ENCODE results near the gene SAP30L. TPM values are rescaled to one million over a fixed set of nuclear protein-coding genes. Genes with fewer than 3 reads are reported as not detected.

The SAP30L gene
- total RNA-seq, 2 donors from 2014 or later = 42.5 to 45.3 TPM

DNA sequence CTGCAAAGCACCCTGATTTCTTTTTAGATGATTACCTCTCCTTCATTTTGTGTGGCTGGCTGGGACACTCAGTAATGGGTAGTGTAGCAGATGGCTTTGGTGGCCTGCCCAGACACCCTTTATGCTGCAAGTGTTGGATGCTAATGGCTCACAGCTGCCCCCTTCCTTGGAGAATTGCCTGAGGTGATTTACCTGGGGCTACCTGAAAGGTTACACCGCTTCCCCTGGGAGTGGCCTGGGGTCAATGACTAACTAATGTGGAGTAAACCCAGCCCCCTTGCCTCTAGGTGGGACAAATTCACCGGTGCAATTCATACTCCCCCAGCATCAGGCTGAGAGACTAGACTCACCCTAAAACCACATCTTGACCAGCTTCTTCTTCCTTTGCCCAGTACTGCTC is 55.8 kb downstream of the SAP30L start:
- no peak for ATAC-seq (replicated peaks in 1 of 2)
- no peak for DNase-seq
- Mint-ChIP-seq H3K27ac (no peak overlapping the region), H3K27me3 (ENCODE audit: low read depth) (peaks cover 69% of the 10 kb centered on the region), H3K4me3 (no peak overlapping the region), H3K9me3 (no peaks in the 10 kb centered on the region), H3K36me3 (ENCODE audit: insufficient read depth in 2 of 2) (no peaks in the 10 kb centered on the region), H3K4me1 (ENCODE audit: low read depth) (peaks cover 8% of the 10 kb centered on the region)

DNA sequence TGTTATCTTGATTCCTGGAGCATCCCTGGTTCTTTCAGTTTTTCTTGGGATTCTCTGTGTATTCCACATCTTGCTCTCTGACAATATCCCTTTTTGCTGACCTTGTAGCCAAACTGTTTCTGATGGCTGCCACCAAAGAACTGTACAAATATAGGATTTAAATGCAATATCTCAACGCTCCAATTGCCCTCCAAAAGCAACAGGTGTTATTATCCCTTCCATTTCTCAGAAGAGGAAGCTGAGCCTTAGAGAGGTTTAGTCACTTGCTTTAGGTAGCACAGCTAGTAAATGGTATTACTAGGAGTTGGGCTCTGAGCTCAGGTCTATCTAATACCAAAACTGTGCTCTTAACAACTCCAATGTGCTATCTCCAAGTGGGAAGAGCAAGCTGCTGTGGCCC is 56.4 kb downstream of the SAP30L start:
- DNase-seq (no peak), ATAC-seq (replicated peaks in 1 of 2) (no peak)
- Mint-ChIP-seq H3K9me3 (no peaks in the 10 kb centered on the region), H3K27me3 (ENCODE audit: low read depth) (peaks cover 72% of the 10 kb centered on the region), H3K27ac (no peak overlapping the region), H3K36me3 (ENCODE audit: insufficient read depth in 2 of 2) (no peaks in the 10 kb centered on the region), H3K4me3 (no peak overlapping the region), H3K4me1 (ENCODE audit: low read depth) (peaks cover 8% of the 10 kb centered on the region)

GRCh38 chr5:154503698-154504039 is 57.9 kb downstream of the SAP30L start:
- DNase-seq = no peak
- Mint-ChIP-seq H3K27ac (no peak overlapping the region), H3K27me3 (ENCODE audit: low read depth) (peaks cover 70% of the 10 kb centered on the region), H3K36me3 (ENCODE audit: insufficient read depth in 2 of 2) (no peaks in the 10 kb centered on the region), H3K9me3 (no peaks in the 10 kb centered on the region), H3K4me1 (ENCODE audit: low read depth) (peaks cover 8% of the 10 kb centered on the region), H3K4me3 (no peak overlapping the region)
- peak; percentile 48 to 60 for ATAC-seq (replicated peaks in 1 of 2)

DNA sequence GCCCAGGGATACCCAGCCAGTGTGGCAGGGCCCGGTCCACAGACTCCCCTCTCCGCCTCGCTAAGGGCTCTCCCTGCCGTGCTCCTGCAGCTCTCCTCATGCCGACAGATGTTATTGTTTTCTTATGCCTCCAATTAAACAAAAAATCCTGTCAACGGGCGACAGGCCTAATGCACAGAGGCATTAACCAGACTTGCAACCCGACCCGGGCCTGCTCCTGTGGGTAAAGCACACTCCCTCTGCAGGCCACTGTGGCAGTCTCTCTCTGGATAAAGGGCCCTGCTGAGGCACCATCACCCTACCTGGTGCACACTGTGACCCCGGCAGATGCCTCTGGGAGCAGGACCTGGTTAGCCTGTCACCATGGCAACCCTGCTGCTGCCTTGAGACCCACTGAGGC is 59.8 kb downstream of the SAP30L start:
- H3K36me3 Mint-ChIP-seq (ENCODE audit: insufficient read depth in 2 of 2) = no peaks in the 10 kb centered on the region
- H3K4me1 Mint-ChIP-seq (ENCODE audit: low read depth) = peaks cover 8% of the 10 kb centered on the region
- no peaks in the 10 kb centered on the region for H3K9me3 Mint-ChIP-seq
- ATAC-seq (replicated peaks in 1 of 2) (no peak), DNase-seq (no peak)
- H3K27ac Mint-ChIP-seq = no peak overlapping the region
- H3K27me3 Mint-ChIP-seq (ENCODE audit: low read depth) = peaks cover 75% of the 10 kb centered on the region
- no peak overlapping the region for H3K4me3 Mint-ChIP-seq

- DNase-seq = no peak
- ATAC-seq (replicated peaks in 1 of 2) = no peak
- no peaks in the 10 kb centered on the region for H3K9me3 Mint-ChIP-seq
- H3K27ac Mint-ChIP-seq = no peak overlapping the region
- no peaks in the 10 kb centered on the region for H3K36me3 Mint-ChIP-seq (ENCODE audit: insufficient read depth in 2 of 2)
- no peak overlapping the region for H3K4me3 Mint-ChIP-seq
- peaks cover 76% of the 10 kb centered on the region for H3K27me3 Mint-ChIP-seq (ENCODE audit: low read depth)
- H3K4me1 Mint-ChIP-seq (ENCODE audit: low read depth) = peaks cover 8% of the 10 kb centered on the region
Observed at GRCh38 chr5:154506049-154506715, 60.4 kb downstream of the SAP30L start.

DNA sequence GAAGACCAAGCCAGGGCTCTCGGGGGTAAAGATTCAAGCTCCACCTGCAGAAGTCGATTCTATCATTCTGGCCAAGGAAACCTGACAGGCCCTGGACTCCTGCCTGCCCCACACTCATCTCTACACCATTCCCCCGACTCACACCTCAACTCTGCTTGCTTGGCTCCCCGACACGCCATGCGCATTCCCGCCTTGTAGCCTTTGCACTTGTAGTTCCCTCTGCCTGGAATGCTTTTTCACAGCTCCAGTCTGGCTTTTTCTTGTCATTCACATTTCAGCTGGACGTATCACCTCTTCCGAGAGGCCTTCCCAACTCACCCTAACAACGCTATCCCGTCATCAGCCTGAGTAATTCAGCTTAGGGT is 60.9 kb downstream of the SAP30L start:
- no peaks in the 10 kb centered on the region for H3K36me3 Mint-ChIP-seq (ENCODE audit: insufficient read depth in 2 of 2)

DNA sequence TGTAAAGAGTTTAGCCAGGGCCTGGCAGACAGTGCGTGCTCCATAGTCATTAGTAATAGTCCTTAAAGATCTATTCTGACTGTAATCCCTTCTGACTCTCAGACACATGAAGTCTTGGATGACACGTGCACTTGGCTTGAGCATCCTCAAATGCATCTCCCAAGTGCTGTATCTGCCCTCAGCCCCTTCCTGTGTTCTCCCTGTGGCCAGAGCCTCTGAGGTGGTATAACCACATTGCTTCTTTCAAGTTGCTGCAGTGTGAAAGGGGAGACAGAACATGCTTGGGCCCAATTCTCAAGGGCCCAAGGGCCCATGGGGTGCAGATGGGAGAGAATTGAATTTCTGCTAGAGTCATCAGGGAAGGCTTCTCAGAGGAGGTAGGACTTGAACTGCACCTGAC is 62.3 kb downstream of the SAP30L start:
- Mint-ChIP-seq H3K27ac (no peak overlapping the region), H3K4me3 (no peak overlapping the region), H3K4me1 (ENCODE audit: low read depth) (peaks cover 8% of the 10 kb centered on the region), H3K36me3 (ENCODE audit: insufficient read depth in 2 of 2) (no peaks in the 10 kb centered on the region), H3K9me3 (no peaks in the 10 kb centered on the region), H3K27me3 (ENCODE audit: low read depth) (peaks cover 64% of the 10 kb centered on the region)
- ATAC-seq (replicated peaks in 1 of 2) (no peak), DNase-seq (no peak)

More for the DNA sequence above, 60.9 kb downstream of the SAP30L start:
- Mint-ChIP-seq H3K4me1 (ENCODE audit: low read depth) (peaks cover 8% of the 10 kb centered on the region), H3K9me3 (no peaks in the 10 kb centered on the region), H3K4me3 (no peak overlapping the region), H3K27me3 (ENCODE audit: low read depth) (peaks cover 75% of the 10 kb centered on the region), H3K27ac (no peak overlapping the region)
- ATAC-seq (replicated peaks in 1 of 2) (no peak), DNase-seq (no peak)

DNA sequence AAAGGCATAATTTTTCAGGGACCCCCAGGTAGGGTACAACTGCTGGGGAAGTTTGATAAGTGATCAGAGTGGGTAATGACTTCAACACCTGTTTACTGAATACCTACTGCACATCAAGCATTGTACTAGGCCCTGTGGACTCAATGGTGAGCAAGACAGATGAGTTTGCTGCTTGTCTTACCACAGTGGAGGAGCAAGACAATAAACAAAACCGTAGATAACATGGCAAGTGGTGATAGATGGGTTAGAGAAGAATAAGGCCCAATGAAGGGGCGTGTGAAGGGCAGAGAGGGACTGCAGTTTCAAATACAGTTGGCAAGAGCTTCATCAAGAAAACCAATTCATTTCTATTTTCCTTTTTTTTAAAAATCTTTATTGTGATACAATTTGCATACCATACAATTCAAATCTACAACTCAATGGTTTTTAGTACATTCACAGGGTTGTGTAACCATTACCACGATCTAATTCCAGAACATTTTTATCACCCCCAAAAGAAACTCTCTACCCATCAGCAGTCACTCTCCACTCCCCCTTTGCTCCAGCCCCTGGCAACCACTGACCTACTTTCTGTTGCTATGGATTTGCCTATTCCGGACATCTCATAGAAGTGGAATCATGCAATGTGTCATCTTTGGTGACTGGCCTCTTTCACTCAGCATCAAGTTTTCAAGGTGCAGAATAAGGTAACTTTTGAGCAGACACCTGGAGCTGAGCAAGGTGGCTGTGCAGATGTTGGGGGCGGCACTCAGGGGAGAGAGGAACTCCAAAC is 64.2 kb downstream of the SAP30L start:
- Mint-ChIP-seq H3K9me3 (no peaks in the 10 kb centered on the region), H3K4me3 (no peak overlapping the region), H3K4me1 (ENCODE audit: low read depth) (peaks cover 18% of the 10 kb centered on the region), H3K27ac (no peak overlapping the region), H3K36me3 (ENCODE audit: insufficient read depth in 2 of 2) (no peaks in the 10 kb centered on the region), H3K27me3 (ENCODE audit: low read depth) (peaks cover 73% of the 10 kb centered on the region)
- DNase-seq (no peak), ATAC-seq (replicated peaks in 1 of 2) (no peak)

Other genes with a start within 250 kb of the SAP30L start
- not detected for gene HAND1, start 32.2 kb downstream of the SAP30L start, total RNA-seq

Measured in activated T-cell treated with anti-CD3 and anti-CD28 coated beads, Interleukin-2, amount 50 U/mL, for 72 hours (primary cell).